Adipocyte (in vitro differentiated cells): Measurements from ENCODE around the gene DDX20.
A peak's percentile ranks its signal among the peaks of the same experiment; 100 is the strongest.

ENCODE experiments used
- DNase-seq: peaks from one replicate; pipeline ENCODE4 v3.0.0-alpha.2; 2015; ENCODE audit warnings: low read depth
- H3K27me3 ChIP-seq: replicated peaks from 2 replicates; pipeline ENCODE4 v1.7.0; 2013; ENCODE audit warnings: mild to moderate bottlenecking, low read length, moderate library complexity; ENCODE audit not compliant: control insufficient read depth, insufficient read depth
- H3K36me3 ChIP-seq: 2 replicates; pipeline ENCODE4 v1.7.0; 2013; ENCODE audit warnings: low read length, mild to moderate bottlenecking, moderate library complexity; ENCODE audit not compliant: control insufficient read depth, insufficient read depth, severe bottlenecking
- H3K4me1 ChIP-seq: 2 replicates; pipeline ENCODE4 v1.7.0; 2013; ENCODE audit warnings: mild to moderate bottlenecking, low read length, moderate library complexity; ENCODE audit not compliant: control insufficient read depth, insufficient read depth
- H3K4me3 ChIP-seq: 2 replicates; pipeline ENCODE4 v1.7.0; 2013; ENCODE audit warnings: mild to moderate bottlenecking, low read length, moderate library complexity
- H3K9ac ChIP-seq: 2 replicates; pipeline ENCODE4 v1.7.0; 2013; ENCODE audit warnings: mild to moderate bottlenecking, low read length, moderate library complexity
- H3K9me3 ChIP-seq: 2 replicates; pipeline ENCODE4 v1.7.0; 2013; ENCODE audit warnings: mild to moderate bottlenecking, low read length, moderate library complexity; ENCODE audit not compliant: control insufficient read depth

The DDX20 gene

DNA sequence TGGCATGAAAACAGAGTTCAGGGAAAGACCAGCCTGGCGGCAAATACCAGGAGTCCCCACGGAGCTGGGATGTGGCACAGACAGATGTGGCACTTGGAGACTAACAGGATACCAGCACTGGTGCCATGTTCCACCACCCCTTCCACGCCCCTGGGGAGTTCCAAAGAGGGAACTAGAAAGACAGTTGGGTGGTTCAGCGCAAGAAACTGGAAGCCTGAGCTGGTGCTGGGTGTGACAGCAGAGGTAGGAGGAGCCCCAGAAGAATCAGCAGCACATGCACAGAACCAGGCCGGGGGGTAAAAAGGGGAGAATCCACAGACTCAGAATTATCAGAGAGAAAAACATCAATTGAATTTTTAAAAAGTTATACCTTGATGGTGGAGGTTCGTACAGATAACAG is 22.4 kb downstream of the DDX20 start:
- no peaks in the 10 kb centered on the region for H3K27me3 ChIP-seq
- H3K9ac ChIP-seq = no peak overlapping the region
- H3K36me3 ChIP-seq = no peaks in the 10 kb centered on the region
- DNase-seq = no peak
- H3K4me3 ChIP-seq = no peak overlapping the region
- H3K4me1 ChIP-seq = peaks cover 24% of the 10 kb centered on the region
- H3K9me3 ChIP-seq = no peaks in the 10 kb centered on the region

DNA sequence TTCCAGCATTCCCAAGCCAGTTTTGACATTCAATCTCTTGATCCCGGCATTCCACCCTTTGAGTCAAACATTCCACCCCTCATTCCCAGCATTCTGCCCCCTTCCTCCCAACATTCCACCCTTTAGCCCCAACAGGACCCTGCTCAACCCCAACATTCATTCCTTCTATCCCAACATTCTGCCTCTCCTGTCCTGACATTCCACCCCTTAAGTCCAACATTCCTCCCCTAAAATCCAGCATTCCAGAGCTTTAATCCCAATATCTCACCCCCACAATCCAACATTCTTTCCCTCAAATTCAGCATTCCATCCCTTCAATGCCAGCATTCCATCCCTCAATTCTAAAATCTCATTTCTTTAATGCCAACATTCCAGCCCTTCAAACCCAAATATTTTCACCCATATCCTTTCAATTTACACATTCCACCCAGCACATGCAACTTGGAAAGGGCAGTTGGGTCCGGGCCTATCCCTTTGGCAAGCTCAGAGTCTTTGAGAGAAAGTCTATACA is 22.9 kb downstream of the DDX20 start:
- peak; percentile 11 for DNase-seq
- H3K9me3 ChIP-seq = no peaks in the 10 kb centered on the region
- H3K4me1 ChIP-seq = peaks cover 24% of the 10 kb centered on the region
- no peaks in the 10 kb centered on the region for H3K36me3 ChIP-seq
- H3K4me3 ChIP-seq = no peak overlapping the region
- no peaks in the 10 kb centered on the region for H3K27me3 ChIP-seq
- no peak overlapping the region for H3K9ac ChIP-seq

DNA sequence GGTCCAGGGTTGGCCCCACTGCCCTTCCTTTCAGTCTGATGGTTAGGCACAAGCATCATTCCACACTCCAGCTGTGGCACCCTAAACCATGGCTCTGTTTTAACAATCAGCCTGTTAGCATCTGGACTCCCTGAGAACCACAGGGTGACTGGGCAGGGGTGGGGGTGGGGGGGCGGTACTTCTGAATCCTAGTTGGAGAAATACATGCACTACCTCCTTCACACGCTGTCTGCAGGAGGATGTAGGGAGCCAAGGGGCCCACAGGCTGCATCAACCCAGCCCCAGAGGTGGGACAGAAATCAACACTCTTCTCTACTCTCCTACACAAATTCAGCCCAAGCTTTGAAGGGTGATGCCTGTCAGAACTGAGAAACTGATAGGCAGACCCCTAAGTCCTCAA is 23.8 kb downstream of the DDX20 start:
- H3K9me3 ChIP-seq = no peaks in the 10 kb centered on the region
- no peak overlapping the region for H3K9ac ChIP-seq
- H3K27me3 ChIP-seq = no peaks in the 10 kb centered on the region
- DNase-seq = no peak
- peaks cover 24% of the 10 kb centered on the region for H3K4me1 ChIP-seq
- H3K36me3 ChIP-seq = no peaks in the 10 kb centered on the region
- no peak overlapping the region for H3K4me3 ChIP-seq

DNA sequence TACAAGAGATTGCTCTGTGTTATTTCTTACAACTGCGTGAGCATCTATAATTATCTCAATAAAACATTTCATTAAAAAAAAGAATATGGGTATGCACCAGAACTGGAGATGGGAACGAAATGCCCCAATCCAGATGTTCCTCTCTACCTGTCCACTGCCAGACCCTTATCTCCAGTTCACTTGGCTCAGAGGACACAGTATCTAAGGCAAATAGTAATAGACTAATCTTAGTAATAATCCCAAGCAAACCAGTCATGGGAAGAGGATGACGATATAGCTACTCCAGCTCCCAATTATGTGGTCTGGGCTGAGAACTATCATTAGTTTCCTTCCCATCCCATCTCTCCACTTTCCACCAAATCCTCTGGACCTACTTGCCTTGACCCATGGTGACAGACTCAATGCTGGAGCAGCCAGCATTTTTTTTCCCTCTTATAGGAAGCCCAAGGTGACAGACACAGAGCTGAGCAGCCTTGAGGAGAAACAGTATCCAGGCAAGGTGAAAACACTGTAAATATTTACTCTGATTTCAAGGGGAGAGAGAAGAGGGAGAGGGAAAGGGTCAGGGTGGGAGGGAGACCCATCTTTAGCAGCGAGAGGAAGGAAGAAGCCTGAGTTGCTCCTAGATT is 28.7 kb downstream of the DDX20 start:
- Histone ChIP-seq H3K4me3 (no peak overlapping the region), H3K4me1 (peaks cover 23% of the 10 kb centered on the region), H3K36me3 (no peaks in the 10 kb centered on the region), H3K9me3 (no peaks in the 10 kb centered on the region), H3K27me3 (peaks cover 13% of the 10 kb centered on the region), H3K9ac (no peak overlapping the region)
- DNase-seq = no peak

DNA sequence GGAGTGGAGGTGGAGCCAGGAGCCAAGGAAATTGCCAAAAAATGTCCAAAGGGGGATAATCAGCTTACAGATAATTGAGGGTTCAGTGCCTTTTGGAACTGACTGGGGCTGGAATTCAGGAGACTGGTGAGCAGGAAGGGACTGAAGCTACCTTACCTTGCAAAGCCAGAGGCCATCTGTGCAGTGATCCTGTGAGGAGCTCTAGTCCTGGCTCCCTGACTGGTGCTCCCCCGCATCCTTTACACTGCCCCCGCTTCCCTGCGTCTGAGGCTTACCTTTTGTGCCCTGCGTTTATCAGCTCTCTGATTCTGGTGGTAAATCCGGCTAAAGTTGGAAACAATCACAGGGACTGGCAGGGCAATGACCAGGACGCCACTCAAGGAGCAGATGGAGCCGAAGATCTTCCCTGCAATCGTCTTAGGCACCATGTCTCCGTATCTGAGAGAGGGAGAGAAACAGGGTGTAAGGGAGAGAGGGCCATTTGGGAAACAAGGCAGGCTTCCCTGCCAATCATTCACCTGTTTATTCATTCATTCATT is 31.0 kb downstream of the DDX20 start:
- no peak for DNase-seq
- Histone ChIP-seq H3K4me1 (peaks cover 24% of the 10 kb centered on the region), H3K27me3 (peaks cover 13% of the 10 kb centered on the region), H3K9me3 (no peaks in the 10 kb centered on the region), H3K9ac (no peak overlapping the region), H3K36me3 (no peaks in the 10 kb centered on the region), H3K4me3 (no peak overlapping the region)

DNA sequence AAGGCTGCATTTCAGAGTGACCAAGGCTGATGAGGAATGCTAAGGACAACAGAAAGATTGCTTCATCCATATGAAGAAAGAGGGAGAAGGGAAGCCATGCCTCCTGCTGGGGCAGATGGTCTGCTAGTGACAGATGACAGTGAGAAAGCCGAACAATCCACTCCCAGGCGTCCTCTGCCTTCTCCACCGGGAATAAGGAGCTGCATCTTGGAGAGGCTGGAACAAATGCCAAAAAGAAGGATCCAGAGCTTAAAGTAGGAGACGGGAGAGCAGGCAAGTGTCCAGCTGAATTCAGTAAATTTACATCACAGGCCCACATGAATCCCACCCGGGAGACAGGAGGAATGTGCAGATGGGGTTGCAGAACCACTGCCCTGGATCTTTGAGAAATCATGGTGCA is 33.4 kb downstream of the DDX20 start:
- H3K4me1 ChIP-seq = peaks cover 24% of the 10 kb centered on the region
- H3K36me3 ChIP-seq = no peaks in the 10 kb centered on the region
- no peaks in the 10 kb centered on the region for H3K9me3 ChIP-seq
- H3K27me3 ChIP-seq = peaks cover 21% of the 10 kb centered on the region
- peak; percentile 72 for DNase-seq
- peak overlapping the region; percentile 18 for H3K4me3 ChIP-seq
- H3K9ac ChIP-seq = no peak overlapping the region

DNA sequence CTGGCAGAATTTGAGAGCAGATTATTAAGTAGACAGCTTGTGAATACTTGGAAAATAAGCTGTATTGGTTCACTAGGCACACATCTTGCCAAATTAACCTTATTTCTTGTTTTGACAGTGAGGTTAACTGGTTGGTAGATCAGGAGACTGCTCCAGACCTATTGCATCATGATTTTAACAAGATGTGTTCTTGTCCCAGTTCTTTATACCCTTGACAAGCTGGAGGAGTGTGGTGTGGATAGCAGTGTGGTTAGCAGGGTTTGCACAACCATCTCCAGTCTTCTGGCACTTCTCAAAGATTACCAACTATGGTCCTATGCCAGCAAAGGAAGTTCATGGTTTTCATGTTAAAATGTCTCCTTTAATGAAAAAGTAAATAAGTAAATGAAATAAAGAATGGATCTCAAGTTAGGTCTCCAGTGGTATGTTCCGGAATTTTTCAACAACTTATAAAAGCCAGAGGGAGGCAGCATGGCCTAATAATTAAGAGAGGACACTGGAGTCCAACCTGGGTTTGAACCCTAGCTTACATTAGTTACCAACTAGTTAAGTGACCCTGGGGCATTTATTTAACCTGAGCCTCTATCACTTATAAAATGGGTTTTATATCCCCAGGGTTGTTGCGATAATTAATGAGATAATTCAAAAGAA is 34.1 kb downstream of the DDX20 start:
- H3K9ac ChIP-seq = no peak overlapping the region
- no peaks in the 10 kb centered on the region for H3K36me3 ChIP-seq
- H3K4me3 ChIP-seq = peak overlapping the region; percentile 18
- H3K27me3 ChIP-seq = peaks cover 24% of the 10 kb centered on the region
- no peaks in the 10 kb centered on the region for H3K9me3 ChIP-seq
- peak; percentile 53 for DNase-seq
- H3K4me1 ChIP-seq = peaks cover 24% of the 10 kb centered on the region

DNA sequence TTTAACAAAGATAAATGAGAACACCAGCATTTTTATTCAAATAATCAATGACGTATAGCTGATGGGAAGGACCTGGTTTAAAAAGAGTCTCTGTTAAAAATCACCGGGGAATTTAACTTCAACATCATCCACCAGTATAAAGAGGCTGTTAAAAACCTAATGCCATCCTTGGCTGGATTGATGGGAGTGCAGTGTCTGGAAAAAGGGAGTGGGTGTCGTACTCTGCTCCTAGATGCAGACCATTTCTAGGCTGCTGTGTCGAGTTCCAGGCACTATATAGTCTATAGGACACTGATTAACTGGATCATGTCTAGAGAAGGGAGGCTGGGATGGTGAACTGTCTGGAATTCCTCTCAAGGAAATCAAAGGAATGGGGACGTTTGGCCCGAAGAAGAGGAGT is 36.1 kb downstream of the DDX20 start:
- Histone ChIP-seq H3K36me3 (no peaks in the 10 kb centered on the region), H3K4me3 (no peak overlapping the region), H3K9ac (no peak overlapping the region), H3K27me3 (peaks cover 11% of the 10 kb centered on the region), H3K4me1 (peaks cover 24% of the 10 kb centered on the region), H3K9me3 (peaks cover 4% of the 10 kb centered on the region)
- no peak for DNase-seq

DNA sequence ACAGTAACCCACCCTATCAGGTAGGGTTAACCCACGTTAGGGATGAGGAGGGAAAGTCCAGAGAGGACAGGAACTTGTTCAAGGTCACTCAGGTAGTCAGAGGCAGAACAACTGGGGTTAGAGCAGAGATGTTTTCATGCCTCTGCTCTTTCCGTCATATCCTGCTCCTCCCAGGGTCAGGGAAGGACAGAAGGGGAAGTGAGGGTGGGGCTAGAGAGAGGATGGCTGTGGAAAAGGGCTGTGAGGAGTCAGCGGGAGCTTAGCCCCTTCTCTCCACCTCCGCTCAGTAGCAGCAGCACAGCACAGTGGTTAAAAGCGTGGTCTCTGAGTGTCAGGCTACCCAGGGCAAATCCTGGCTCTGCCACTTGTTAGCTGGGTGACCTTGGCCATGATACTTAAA is 36.5 kb downstream of the DDX20 start:
- Histone ChIP-seq H3K36me3 (no peaks in the 10 kb centered on the region), H3K9ac (no peak overlapping the region), H3K27me3 (peaks cover 13% of the 10 kb centered on the region), H3K4me1 (peaks cover 24% of the 10 kb centered on the region), H3K4me3 (no peak overlapping the region), H3K9me3 (peaks cover 4% of the 10 kb centered on the region)
- DNase-seq = no peak

DNA sequence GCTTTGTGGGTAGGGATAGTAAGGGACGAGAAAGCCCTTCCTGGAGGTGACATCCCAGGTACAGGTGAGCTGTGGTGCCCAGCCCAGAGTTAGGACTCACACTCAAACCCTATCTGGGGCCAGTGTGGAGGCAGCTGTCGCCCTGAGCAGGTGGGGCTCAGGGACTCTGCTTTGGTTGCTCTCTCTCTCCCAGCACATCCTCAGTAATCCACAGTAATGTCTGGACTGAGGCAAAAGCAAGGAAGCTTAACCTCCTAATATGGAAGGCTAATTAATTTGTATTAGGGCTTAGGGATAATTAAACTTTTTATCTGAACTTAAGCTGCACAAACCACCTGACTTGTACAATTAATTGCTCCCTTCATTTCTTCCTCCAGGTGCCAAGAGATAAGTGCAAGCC is 38.2 kb downstream of the DDX20 start:
- no peaks in the 10 kb centered on the region for H3K36me3 ChIP-seq
- peaks cover 4% of the 10 kb centered on the region for H3K9me3 ChIP-seq
- H3K9ac ChIP-seq = no peak overlapping the region
- no peak for DNase-seq
- peaks cover 14% of the 10 kb centered on the region for H3K4me1 ChIP-seq
- no peak overlapping the region for H3K4me3 ChIP-seq
- H3K27me3 ChIP-seq = peaks cover 26% of the 10 kb centered on the region

DNA sequence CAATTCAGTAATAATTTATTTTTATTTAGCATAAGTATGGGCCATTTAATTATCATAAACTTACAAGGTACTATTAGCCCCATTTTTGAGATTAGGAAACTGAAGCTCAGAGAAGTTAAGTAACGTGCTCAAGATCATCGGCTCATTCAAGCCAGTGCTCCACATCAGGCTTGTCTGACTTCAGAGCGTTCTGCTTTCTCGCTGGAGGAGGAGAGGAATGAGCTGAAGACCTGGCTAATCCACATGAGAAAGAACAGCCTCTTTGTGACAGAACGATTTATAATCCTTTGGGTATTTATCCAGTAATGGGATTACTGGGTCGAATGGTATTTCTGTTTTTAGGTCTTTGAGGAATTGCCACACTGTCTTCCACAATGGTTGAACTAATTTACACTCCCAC is 39.7 kb downstream of the DDX20 start:
- no peak overlapping the region for H3K4me3 ChIP-seq
- peaks cover 4% of the 10 kb centered on the region for H3K9me3 ChIP-seq
- no peak overlapping the region for H3K9ac ChIP-seq
- no peak for DNase-seq
- H3K4me1 ChIP-seq = no peaks in the 10 kb centered on the region
- H3K27me3 ChIP-seq = peaks cover 29% of the 10 kb centered on the region
- H3K36me3 ChIP-seq = no peaks in the 10 kb centered on the region
